ENCODE results near the gene MAPK13. TPM values are rescaled to one million over a fixed set of nuclear protein-coding genes. Genes with fewer than 3 reads are reported as not detected.
A peak's percentile ranks its signal among the peaks of the same experiment; 100 is the strongest.

Gene MAPK13
- total RNA-seq, 1 donor from 2014 or later = 5.8 TPM

GRCh38 chr6:36120979-36121786, 9.1 kb upstream of the MAPK13 start:
- Mint-ChIP-seq H3K36me3 (ENCODE audit: low read depth, unreplicated experiment) (peaks cover 3% of the 10 kb centered on the region), H3K27me3 (ENCODE audit: low read depth, unreplicated experiment) (no peaks in the 10 kb centered on the region), H3K27ac (ENCODE audit: unreplicated experiment) (peak overlapping the region; percentile 19), H3K4me3 (ENCODE audit: unreplicated experiment) (no peak overlapping the region), H3K9me3 (ENCODE audit: unreplicated experiment) (no peaks in the 10 kb centered on the region), H3K4me1 (ENCODE audit: low read depth, unreplicated experiment) (peaks cover 9% of the 10 kb centered on the region)
- Histone ChIP-seq H3K4me3 (ENCODE audit: insufficient read depth, low read depth, low read length) (no peak overlapping the region), H4K20me1 (ENCODE audit: insufficient read depth, low read length) (no peaks in the 10 kb centered on the region), H3K4me1 (ENCODE audit: insufficient read depth, low read length) (peaks cover 3% of the 10 kb centered on the region), H3K36me3 (ENCODE audit: insufficient read depth, low read length) (no peaks in the 10 kb centered on the region), H3K79me2 (ENCODE audit: insufficient read depth, low read length) (no peaks in the 10 kb centered on the region), H3K9ac (ENCODE audit: low read length) (no peak overlapping the region), H3K9me3 (ENCODE audit: insufficient read depth, low read depth, low read length) (no peaks in the 10 kb centered on the region), H3K27me3 (ENCODE audit: insufficient read depth, low read length) (no peaks in the 10 kb centered on the region), H3K27ac (ENCODE audit: low read depth, low read length) (no peak overlapping the region), H2AFZ (ENCODE audit: low read depth, low read length) (no peak overlapping the region), H3K4me2 (ENCODE audit: low read length) (peak overlapping the region; percentile 17)
- TF ChIP-seq CTCF (IDR thresholded peaks at IDR 0.05; ENCODE audit: insufficient read depth, low read depth, low read length) (no peak), EZH2 (IDR thresholded peaks at IDR 0.05; ENCODE audit: insufficient read depth, low read length) (no peak)
- no peak for FAIRE-seq
- no peak for DNase-seq (ENCODE audit: low read depth)

- H3K27ac Mint-ChIP-seq (ENCODE audit: unreplicated experiment) = no peak overlapping the region
- peaks cover 2% of the 10 kb centered on the region for H3K9me3 Mint-ChIP-seq (ENCODE audit: unreplicated experiment)
- H3K27ac ChIP-seq (ENCODE audit: low read depth, low read length) = no peak overlapping the region
- peaks cover 7% of the 10 kb centered on the region for H3K36me3 Mint-ChIP-seq (ENCODE audit: low read depth, unreplicated experiment)
- H3K4me3 ChIP-seq (ENCODE audit: insufficient read depth, low read depth, low read length) = no peak overlapping the region
- H3K9me3 ChIP-seq (ENCODE audit: insufficient read depth, low read depth, low read length) = no peaks in the 10 kb centered on the region
- no peak overlapping the region for H3K9ac ChIP-seq (ENCODE audit: low read length)
- H3K4me2 ChIP-seq (ENCODE audit: low read length) = no peak overlapping the region
- no peak overlapping the region for H3K4me3 Mint-ChIP-seq (ENCODE audit: unreplicated experiment)
- FAIRE-seq (no peak), DNase-seq (ENCODE audit: low read depth) (no peak)
- no peaks in the 10 kb centered on the region for H3K27me3 ChIP-seq (ENCODE audit: insufficient read depth, low read length)
- TF ChIP-seq CTCF (IDR thresholded peaks at IDR 0.05; ENCODE audit: insufficient read depth, low read depth, low read length) (no peak), EZH2 (IDR thresholded peaks at IDR 0.05; ENCODE audit: insufficient read depth, low read length) (no peak)
- peaks cover 5% of the 10 kb centered on the region for H3K4me1 ChIP-seq (ENCODE audit: insufficient read depth, low read length)
- H3K27me3 Mint-ChIP-seq (ENCODE audit: low read depth, unreplicated experiment) = no peaks in the 10 kb centered on the region
- H3K36me3 ChIP-seq (ENCODE audit: insufficient read depth, low read length) = no peaks in the 10 kb centered on the region
- no peak overlapping the region for H2AFZ ChIP-seq (ENCODE audit: low read depth, low read length)
- no peaks in the 10 kb centered on the region for H3K79me2 ChIP-seq (ENCODE audit: insufficient read depth, low read length)
- no peaks in the 10 kb centered on the region for H4K20me1 ChIP-seq (ENCODE audit: insufficient read depth, low read length)
- H3K4me1 Mint-ChIP-seq (ENCODE audit: low read depth, unreplicated experiment) = peaks cover 13% of the 10 kb centered on the region
Observed at GRCh38 chr6:36121787-36122494, 8.4 kb upstream of the MAPK13 start.
